Vagina (tissue), 2 donors: ENCODE data around the gene PEPD. TPM values are rescaled to one million over a fixed set of nuclear protein-coding genes. Genes with fewer than 3 reads are reported as not detected.

ENCODE experiments used
- DNase-seq, 2 donors: peaks; one replicate each; pipeline ENCODE4 v3.0.0-alpha.2; 2017; ENCODE audit errors: extremely low spot score in 2 of 2
- H3K27ac ChIP-seq: fragments of 200-600 bp; sonication (generic); one replicate; pipeline ENCODE4 v1.5.1; 2019
- H3K27me3 ChIP-seq: fragments of 200-600 bp; sonication (generic); one replicate; pipeline ENCODE4 v1.5.1; 2019
- H3K36me3 ChIP-seq, 2 donors: fragments of 200-600 bp; sonication (generic); one replicate each; pipeline ENCODE4 v1.5.1; 2017 to 2019
- H3K4me1 ChIP-seq: fragments of 200-600 bp; sonication (generic); one replicate; pipeline ENCODE4 v1.5.1; 2019
- H3K4me3 ChIP-seq, 2 donors: fragments of 200-600 bp; sonication (generic); 1 replicate in 1 of 2; 2 replicates in 1 of 2; pipeline ENCODE4 v1.5.1; 2016 to 2019
- H3K9me3 ChIP-seq: fragments of 200-600 bp; sonication (generic); one replicate; pipeline ENCODE4 v1.5.1; 2019
- CTCF ChIP-seq, 3 experiments: fragments of 450-650 bp in 2 of 3; fragments of 200-600 bp in 1 of 3; sonication (generic) in 1 of 3; IDR thresholded peaks; one replicate each; pipeline ENCODE4 v1.5.1; 2017 to 2019; ENCODE audit warnings: antibody characterized with exemption in 3 of 3, mild to moderate bottlenecking in 2 of 3, moderate library complexity in 2 of 3
- POLR2A ChIP-seq, 2 donors: fragments of 450-650 bp; IDR thresholded peaks; one replicate each; pipeline ENCODE4 v1.6.1; 2017; ENCODE audit warnings: antibody characterized with exemption in 2 of 2, mild to moderate bottlenecking in 2 of 2, moderate library complexity in 2 of 2
- POLR2AphosphoS5 ChIP-seq, 2 donors: sonication (generic); formaldehyde crosslinking; IDR thresholded peaks; one replicate each; pipeline ENCODE4 v1.9.0; 2017; ENCODE audit warnings: antibody characterized with exemption in 2 of 2, mild to moderate bottlenecking in 2 of 2, low read depth in 1 of 2; ENCODE audit not compliant: insufficient read depth in 1 of 2
- intact Hi-C: fragments of 100-400 bp; cut with DNase I; formaldehyde crosslinking; loops from one replicate; pipeline ENCODE4 v1.15.1; 2023
- total RNA-seq: library from RNA; depleted of rRNA; stranded (reverse); fragments of >200 nt; gene quantifications from one replicate; pipeline ENCODE4 v1.2.3, GENCODE V29; 2016

Gene PEPD
- total RNA-seq, 1 donor from 2014 or later = 61.9 TPM

GRCh38 chr19:33503433-33504057 is 18.0 kb downstream of the PEPD start:
- Histone ChIP-seq H3K4me1 (no peaks in the 10 kb centered on the region), H3K27ac (no peak overlapping the region), H3K9me3 (no peaks in the 10 kb centered on the region), H3K27me3 (no peaks in the 10 kb centered on the region), H3K4me3 (no peak overlapping the region), H3K36me3 (no peaks in the 10 kb centered on the region)
- intact Hi-C loops = no loop called here
- no peak for DNase-seq
- TF ChIP-seq CTCF (IDR thresholded peaks at IDR 0.05) = no peak

DNA sequence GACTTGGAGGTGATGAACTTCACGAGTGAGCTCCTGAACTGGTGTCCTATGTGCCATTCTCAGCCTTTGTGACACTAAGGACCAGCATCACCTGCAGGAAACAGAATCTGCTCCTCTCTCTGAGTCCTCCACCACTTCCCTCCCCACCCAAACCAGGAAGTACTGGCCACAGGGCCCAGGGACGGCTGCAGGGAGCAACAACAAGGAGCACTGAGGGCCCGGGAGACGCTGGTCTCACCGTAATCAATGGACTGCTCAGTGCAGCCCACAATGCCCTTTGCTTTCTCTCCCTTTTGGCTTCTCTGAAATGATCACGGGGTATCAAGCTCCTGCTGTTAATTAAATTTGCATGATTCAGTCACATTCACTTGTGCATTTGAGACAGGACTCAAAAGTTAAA is 18.6 kb downstream of the PEPD start:
- no peak overlapping the region for H3K27ac ChIP-seq
- no peak for TF ChIP-seq CTCF (IDR thresholded peaks at IDR 0.05)
- TF ChIP-seq POLR2AphosphoS5 (IDR thresholded peaks at IDR 0.05; ENCODE audit: insufficient read depth in 1 of 2, low read depth in 1 of 2) = no peak
- TF ChIP-seq POLR2A (IDR thresholded peaks at IDR 0.05) = no peak
- H3K4me1 ChIP-seq = no peaks in the 10 kb centered on the region
- intact Hi-C loops = no loop called here
- H3K9me3 ChIP-seq = no peaks in the 10 kb centered on the region
- H3K27me3 ChIP-seq = no peaks in the 10 kb centered on the region
- no peaks in the 10 kb centered on the region for H3K36me3 ChIP-seq
- no peak for DNase-seq
- H3K4me3 ChIP-seq = no peak overlapping the region

GRCh38 chr19:33502521-33502920 is 19.1 kb downstream of the PEPD start:
- Histone ChIP-seq H3K9me3 (no peaks in the 10 kb centered on the region), H3K4me1 (no peaks in the 10 kb centered on the region), H3K27ac (no peak overlapping the region), H3K27me3 (no peaks in the 10 kb centered on the region), H3K4me3 (no peak overlapping the region), H3K36me3 (no peaks in the 10 kb centered on the region)
- intact Hi-C loops = no loop called here
- no peak for DNase-seq
- TF ChIP-seq POLR2AphosphoS5 (IDR thresholded peaks at IDR 0.05; ENCODE audit: insufficient read depth in 1 of 2, low read depth in 1 of 2) (no peak), CTCF (IDR thresholded peaks at IDR 0.05) (no peak), POLR2A (IDR thresholded peaks at IDR 0.05) (no peak)

DNA sequence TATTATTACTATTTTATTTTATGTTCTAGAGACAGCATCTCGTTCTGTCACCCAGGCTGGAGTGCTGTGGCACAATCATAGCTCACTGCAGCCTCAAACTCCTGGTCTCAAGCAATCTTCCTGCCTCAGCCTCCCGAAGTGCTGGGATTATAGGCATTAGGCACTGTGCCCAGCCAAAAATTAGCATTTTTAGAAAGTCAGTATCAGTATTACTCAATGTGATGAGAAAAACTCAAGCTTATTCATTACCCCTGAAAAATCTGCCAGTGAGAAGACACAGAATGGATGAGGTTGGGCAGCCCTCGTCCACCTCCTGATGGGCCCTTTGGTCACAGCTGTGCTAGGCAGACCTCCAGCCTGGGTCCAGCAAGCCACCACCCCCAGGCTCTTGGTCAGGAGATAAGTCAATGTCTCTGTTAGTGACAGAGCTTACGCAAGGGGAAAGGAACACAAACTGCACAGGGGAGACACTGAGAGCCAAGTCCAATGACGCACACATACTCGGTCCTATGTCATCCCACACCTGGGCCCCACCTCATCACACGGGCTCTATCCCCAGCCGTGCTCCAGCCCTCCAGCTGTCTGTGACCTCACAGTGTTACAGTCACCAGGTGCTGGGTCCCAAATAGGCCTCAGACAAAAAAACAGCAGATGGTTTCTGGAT is 19.8 kb downstream of the PEPD start:
- no peaks in the 10 kb centered on the region for H3K27me3 ChIP-seq
- H3K36me3 ChIP-seq = no peaks in the 10 kb centered on the region
- H3K27ac ChIP-seq = no peak overlapping the region
- no peak overlapping the region for H3K4me3 ChIP-seq
- no peak for TF ChIP-seq POLR2A (IDR thresholded peaks at IDR 0.05)
- TF ChIP-seq CTCF (IDR thresholded peaks at IDR 0.05) = no peak
- TF ChIP-seq POLR2AphosphoS5 (IDR thresholded peaks at IDR 0.05; ENCODE audit: insufficient read depth in 1 of 2, low read depth in 1 of 2) = no peak
- intact Hi-C loops = no loop called here
- DNase-seq = no peak
- no peaks in the 10 kb centered on the region for H3K9me3 ChIP-seq
- no peaks in the 10 kb centered on the region for H3K4me1 ChIP-seq

DNA sequence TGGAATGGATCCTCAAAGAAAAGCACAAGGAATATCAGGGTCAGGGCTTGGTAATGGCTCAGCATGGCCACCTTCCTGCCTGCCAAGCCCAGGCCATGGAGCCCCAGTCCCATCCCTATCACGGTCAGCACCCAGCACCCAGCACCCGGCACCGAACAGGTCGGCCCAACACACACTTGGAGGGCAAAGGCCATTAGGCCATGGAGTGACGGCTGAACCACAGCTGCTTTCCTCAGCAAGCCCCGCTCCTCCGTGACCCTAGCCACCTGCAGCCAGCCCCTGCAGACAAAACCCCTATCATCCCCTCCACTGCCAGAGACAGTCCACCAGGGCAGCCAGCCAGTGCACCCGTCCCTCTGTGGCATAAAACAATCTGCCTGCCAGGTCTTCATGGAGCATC is 20.6 kb downstream of the PEPD start:
- no peak overlapping the region for H3K27ac ChIP-seq
- TF ChIP-seq CTCF (IDR thresholded peaks at IDR 0.05) = no peak
- TF ChIP-seq POLR2AphosphoS5 (IDR thresholded peaks at IDR 0.05; ENCODE audit: insufficient read depth in 1 of 2, low read depth in 1 of 2) = no peak
- TF ChIP-seq POLR2A (IDR thresholded peaks at IDR 0.05) = no peak
- no peaks in the 10 kb centered on the region for H3K27me3 ChIP-seq
- H3K4me3 ChIP-seq = no peak overlapping the region
- H3K4me1 ChIP-seq = no peaks in the 10 kb centered on the region
- H3K9me3 ChIP-seq = no peaks in the 10 kb centered on the region
- intact Hi-C loops = no loop called here
- DNase-seq = no peak
- no peaks in the 10 kb centered on the region for H3K36me3 ChIP-seq
